NCI-H2227 (cell line): ENCODE measurements around the gene CCDC134.

Experiments used
- DNase-seq: peaks from one replicate; lab custom pipeline; 2025; ENCODE audit not compliant: unreplicated experiment; lab: John Stamatoyannopoulos, UW

The CCDC134 gene

GRCh38 chr22:41875531-41876270, 75.2 kb downstream of the CCDC134 start:
- no peak for DNase-seq
